Hepatocyte (in vitro differentiated cells): ENCODE measurements around the gene ANAPC7.
A peak's percentile ranks its signal among the peaks of the same experiment; 100 is the strongest.

Experiments
- CTCF ChIP-seq: fragments of 200-600 bp; sonication (generic); IDR thresholded peaks from 2 replicates; pipeline ENCODE4 v1.5.1; 2016; ENCODE audit warnings: antibody characterized with exemption, mild to moderate bottlenecking; ENCODE audit not compliant: poor library complexity
- EZH2 ChIP-seq: fragments of 200-600 bp; sonication (generic); IDR thresholded peaks from 2 replicates; pipeline ENCODE4 v1.6.1; 2016; ENCODE audit warnings: antibody characterized with exemption, mild to moderate bottlenecking, borderline replicate concordance
- EZH2phosphoT487 ChIP-seq: fragments of 200-600 bp; sonication (generic); IDR thresholded peaks from one replicate; pipeline ENCODE4 v1.6.1; 2018; ENCODE audit warnings: antibody characterized with exemption, mild to moderate bottlenecking, low read depth, moderate library complexity; ENCODE audit not compliant: unreplicated experiment, severe bottlenecking

- peak; percentile 90 for TF ChIP-seq CTCF
- no peak for TF ChIP-seq EZH2
- no peak for TF ChIP-seq EZH2phosphoT487
Measured at GRCh38 chr12:110449799-110450497, 46.4 kb upstream of the ANAPC7 start, which contains the start of gene ARPC3.
